Endodermal cell (in vitro differentiated cells): ENCODE measurements around the gene PSENEN. TPM values are rescaled to one million over a fixed set of nuclear protein-coding genes. Genes with fewer than 3 reads are reported as not detected.

ENCODE experiments used
- DNase-seq: peaks from one replicate; pipeline ENCODE4 v3.0.0-alpha.2; 2017
- H3K27ac ChIP-seq: 2 replicates; pipeline ENCODE4 v1.5.1; 2013; ENCODE audit warnings: mild to moderate bottlenecking, low read depth, low read length, moderate library complexity
- H3K27me3 ChIP-seq: 2 replicates; pipeline ENCODE4 v1.6.1; 2013; ENCODE audit warnings: mild to moderate bottlenecking, low read length, moderate library complexity; ENCODE audit not compliant: insufficient read depth, control insufficient read depth, poor library complexity, severe bottlenecking
- H3K36me3 ChIP-seq: 2 replicates; pipeline ENCODE4 v1.7.0; 2013; ENCODE audit warnings: mild to moderate bottlenecking, low read length, moderate library complexity; ENCODE audit not compliant: control insufficient read depth, insufficient read depth
- H3K4me1 ChIP-seq: one replicate; pipeline ENCODE4 v1.7.0; 2013; ENCODE audit warnings: low read length; ENCODE audit not compliant: control insufficient read depth, insufficient read depth
- H3K4me3 ChIP-seq: 2 replicates; pipeline ENCODE4 v1.5.1; 2013; ENCODE audit warnings: mild to moderate bottlenecking, low read length, moderate library complexity
- H3K9ac ChIP-seq: 2 replicates; pipeline ENCODE4 v1.6.1; 2013; ENCODE audit warnings: mild to moderate bottlenecking, low read length, moderate library complexity; ENCODE audit not compliant: poor library complexity, severe bottlenecking; ENCODE audit errors: extremely low read depth
- H3K9me3 ChIP-seq: 2 replicates; pipeline ENCODE4 v1.6.1; 2013; ENCODE audit warnings: mild to moderate bottlenecking, low read length, moderate library complexity; ENCODE audit not compliant: control insufficient read depth
- H3K27ac Mint-ChIP-seq: 2 replicates; pipeline ENCODE4 v1.8.0; 2020; ENCODE audit warnings: mixed read lengths
- H3K27me3 Mint-ChIP-seq: 2 replicates; pipeline ENCODE4 v1.8.0; 2021; ENCODE audit warnings: mild to moderate bottlenecking, mixed read lengths; ENCODE audit not compliant: insufficient read depth
- H3K36me3 Mint-ChIP-seq: 2 replicates; pipeline ENCODE4 v1.8.0; 2020; ENCODE audit warnings: low read depth, mixed read lengths
- H3K4me1 Mint-ChIP-seq: 2 replicates; pipeline ENCODE4 v1.8.0; 2020; ENCODE audit warnings: mixed read lengths
- H3K4me3 Mint-ChIP-seq: 2 replicates; pipeline ENCODE4 v1.8.0; 2020; ENCODE audit warnings: mild to moderate bottlenecking, moderate library complexity, mixed read lengths
- H3K9me3 Mint-ChIP-seq: 2 replicates; pipeline ENCODE4 v1.8.0; 2020; ENCODE audit warnings: mild to moderate bottlenecking, mixed read lengths
- CTCF ChIP-seq: fragments of 200-600 bp; sonication (generic); conservative IDR thresholded peaks from 2 replicates; pipeline ENCODE4 v1.5.0; 2021; ENCODE audit warnings: antibody characterized with exemption, mild to moderate bottlenecking
- WGBS, 2 experiments: methylation state at CpG; one replicate each; pipeline versions ENCODE4 v1.1.5 to v1.1.7; 2013; ENCODE audit warnings: missing lambda C conversion rate in 2 of 2, mixed read lengths in 1 of 2; ENCODE audit not compliant: insufficient coverage in 1 of 2, insufficient read length in 1 of 2; 5-methylcytosine and 5-hydroxymethylcytosine counted together
- total RNA-seq, 2 donors: library from RNA; stranded (reverse); fragmentation: NEBNext Ultra II Directional in 1 of 2; extraction: Animal tissue kit (Norgen Biotek cat#: 25700) in 1 of 2; gene quantifications; 2 replicates in 1 of 2; 3 replicates in 1 of 2; pipeline ENCODE4 v1.2.1, GENCODE V29; 2021

PSENEN gene
- total RNA-seq, 2 donors from 2014 or later, result 101 to 109 TPM

GRCh38 chr19:35781650-35782049 lies 36.2 kb downstream of the PSENEN start:
- no peaks in the 10 kb centered on the region for H3K9me3 Mint-ChIP-seq
- no peak overlapping the region for H3K4me3 ChIP-seq
- no peaks in the 10 kb centered on the region for H3K36me3 ChIP-seq
- no peaks in the 10 kb centered on the region for H3K36me3 Mint-ChIP-seq
- H3K4me3 Mint-ChIP-seq, result no peak overlapping the region
- H3K27ac Mint-ChIP-seq, result no peak overlapping the region
- TF ChIP-seq CTCF, result no peak
- no peaks in the 10 kb centered on the region for H3K4me1 ChIP-seq
- peaks cover 4% of the 10 kb centered on the region for H3K27me3 ChIP-seq
- H3K27ac ChIP-seq, result no peak overlapping the region
- no peak overlapping the region for H3K9ac ChIP-seq
- DNase-seq, result peak; percentile 77
- H3K4me1 Mint-ChIP-seq, result peaks cover 18% of the 10 kb centered on the region
- H3K9me3 ChIP-seq, result no peaks in the 10 kb centered on the region
- 57 to 60% methylated on average over 2 to 9 of the region's 9 CpGs for WGBS, 2 experiments
- peaks cover 21% of the 10 kb centered on the region for H3K27me3 Mint-ChIP-seq

DNA sequence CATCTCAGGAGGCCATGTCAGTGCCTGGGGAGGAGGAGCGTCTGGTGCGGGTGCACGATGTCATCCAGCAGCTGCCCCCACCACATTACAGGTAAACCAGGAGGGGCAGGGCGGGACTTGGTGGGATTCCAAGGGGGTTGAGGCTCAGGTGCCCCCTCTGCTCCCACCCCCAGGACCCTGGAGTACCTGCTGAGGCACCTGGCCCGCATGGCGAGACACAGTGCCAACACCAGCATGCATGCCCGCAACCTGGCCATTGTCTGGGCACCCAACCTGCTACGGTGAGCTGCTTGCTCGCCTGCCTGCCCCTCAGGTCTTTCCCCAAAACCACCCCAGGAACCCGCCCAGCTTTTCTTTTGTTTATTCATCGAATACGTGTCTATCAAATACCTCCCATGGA lies 37.1 kb downstream of the PSENEN start:
- no peak overlapping the region for H3K4me3 Mint-ChIP-seq
- H3K27ac Mint-ChIP-seq, result no peak overlapping the region

GRCh38 chr19:35783469-35784434 lies 38.3 kb downstream of the PSENEN start:
- H3K9ac ChIP-seq, result no peak overlapping the region
- no peak overlapping the region for H3K4me3 ChIP-seq
- H3K4me3 Mint-ChIP-seq, result peak overlapping the region; percentile 49
- H3K9me3 Mint-ChIP-seq, result no peaks in the 10 kb centered on the region
- H3K4me1 Mint-ChIP-seq, result peaks cover 7% of the 10 kb centered on the region
- no peaks in the 10 kb centered on the region for H3K9me3 ChIP-seq
- WGBS, 2 experiments, result 60 to 85% methylated on average over 8 to 28 of the region's 28 CpGs
- no peaks in the 10 kb centered on the region for H3K27me3 ChIP-seq
- H3K27ac ChIP-seq, result no peak overlapping the region
- H3K27ac Mint-ChIP-seq, result no peak overlapping the region
- H3K36me3 ChIP-seq, result no peaks in the 10 kb centered on the region
- H3K27me3 Mint-ChIP-seq, result peaks cover 3% of the 10 kb centered on the region
- no peaks in the 10 kb centered on the region for H3K4me1 ChIP-seq
- peak; percentile 64 for TF ChIP-seq CTCF
- H3K36me3 Mint-ChIP-seq, result no peaks in the 10 kb centered on the region
- DNase-seq, result peak; percentile 76

More for the DNA sequence above, 37.1 kb downstream of the PSENEN start:
- Histone ChIP-seq H3K27ac (no peak overlapping the region), H3K4me1 (no peaks in the 10 kb centered on the region), H3K9ac (no peak overlapping the region), H3K27me3 (no peaks in the 10 kb centered on the region), H3K36me3 (no peaks in the 10 kb centered on the region), H3K4me3 (no peak overlapping the region), H3K9me3 (no peaks in the 10 kb centered on the region)
- no peak for TF ChIP-seq CTCF
- Mint-ChIP-seq H3K27me3 (peaks cover 11% of the 10 kb centered on the region), H3K36me3 (no peaks in the 10 kb centered on the region), H3K9me3 (no peaks in the 10 kb centered on the region), H3K4me1 (peaks cover 9% of the 10 kb centered on the region)
- WGBS, 2 experiments, result 90 to 95% methylated on average over 7 to 12 of the region's 12 CpGs
- DNase-seq, result no peak
